K562 (cell line): ENCODE results near the gene OR14A16. TPM values are rescaled to one million over a fixed set of nuclear protein-coding genes. Genes with fewer than 3 reads are reported as not detected.

ENCODE experiments used
- ATAC-seq: fragments of 200-7000 bp; cut with Tn5 transposase; 3 replicates; pipeline ENCODE4 v1.9.1; 2020; ENCODE audit warnings: moderate library complexity
- BruUV-seq: library from RNA; stranded (reverse); fragments of 400-500 nt; replicated peaks from 2 replicates; lab custom pipeline; 2021; lab: Mats Ljungman, UMichigan
- CTCF ChIA-PET: fragments of 300-600 bp; formaldehyde crosslinking; extraction: SDS; loops from one replicate; lab custom pipeline; 2021; ENCODE audit warnings: low intra/inter-chr PET ratio; lab: Yijun Ruan, JAX
- POLR2A ChIA-PET: fragments of 300-600, 350-650 bp; sonication (Branson Sonifier 250); formaldehyde crosslinking; extraction: SDS; loops from one replicate; lab custom pipeline; 2021; ENCODE audit warnings: antibody characterized with exemption, inconsistent platforms; lab: Yijun Ruan, JAX
- DNase-seq, 4 experiments: peaks; one replicate each; pipeline versions ENCODE4 v3.0.0 to v3.0.0-alpha.2; 2011 to 2018; ENCODE audit warnings: low spot score in 3 of 4, mixed read lengths in 3 of 4; ENCODE audit errors: extremely low read depth in 1 of 4
- FAIRE-seq: peaks from 2 replicates; lab custom pipeline; 2011; peaks lifted over from hg19 to GRCh38; lab: Jason Lieb, UNC
- H2AFZ ChIP-seq: 2 replicates; pipeline ENCODE4 v1.6.0; 2011; ENCODE audit warnings: low read depth, low read length, control low read depth, inconsistent platforms
- H3K27ac ChIP-seq: fragments of 200-600 bp; 3 replicates; pipeline ENCODE4 v1.8.0; 2011; ENCODE audit warnings: low read depth, mild to moderate bottlenecking, control low read depth, inconsistent platforms, low read length, moderate library complexity, mixed read lengths; ENCODE audit errors: extremely low read depth
- H3K27me3 ChIP-seq, 2 experiments: fragments of 300-600 bp in 1 of 2; 2 replicates in 1 of 2; 3 replicates in 1 of 2; pipeline versions ENCODE4 v1.6.0 to v1.8.0; 2011; ENCODE audit warnings: inconsistent platforms in 2 of 2, low read length in 2 of 2, mild to moderate bottlenecking in 1 of 2, mixed read lengths in 1 of 2, moderate library complexity in 1 of 2; ENCODE audit not compliant: control insufficient read depth in 2 of 2, insufficient read depth in 2 of 2
- H3K36me3 ChIP-seq: fragments of 300-600 bp; 3 replicates; pipeline ENCODE4 v1.8.0; 2011; ENCODE audit warnings: mild to moderate bottlenecking, low read length, inconsistent platforms; ENCODE audit not compliant: control insufficient read depth, insufficient read depth
- H3K4me1 ChIP-seq, 2 experiments: fragments of 200-600 bp in 1 of 2; replicated peaks in 1 of 2; 2 replicates in 1 of 2; 3 replicates in 1 of 2; pipeline versions ENCODE4 v1.5.1 to v1.8.0; 2011; ENCODE audit warnings: inconsistent platforms in 2 of 2, low read length in 2 of 2, mild to moderate bottlenecking in 1 of 2, mixed read lengths in 1 of 2, moderate library complexity in 1 of 2; ENCODE audit not compliant: control insufficient read depth in 2 of 2, insufficient read depth in 2 of 2
- H3K4me2 ChIP-seq: 2 replicates; pipeline ENCODE4 v1.6.1; 2011; ENCODE audit warnings: low read length, control low read depth, inconsistent platforms, mixed read lengths; ENCODE audit not compliant: insufficient read depth
- H3K4me3 ChIP-seq: fragments of 200-600 bp; sonication (generic), shearing (Covaris generic); 2 replicates; pipeline ENCODE4 v1.5.1; 2016; ENCODE audit warnings: control low read depth, inconsistent platforms
- H3K79me2 ChIP-seq: fragments of 200-600 bp; 3 replicates; pipeline ENCODE4 v1.8.0; 2011; ENCODE audit warnings: low read length, inconsistent platforms; ENCODE audit not compliant: control insufficient read depth, insufficient read depth
- H3K9ac ChIP-seq, 2 experiments: 2 replicates each; pipeline versions ENCODE4 v1.6.0 to v1.6.1; 2011; ENCODE audit warnings: low read depth in 2 of 2, low read length in 2 of 2, control low read depth in 1 of 2, inconsistent platforms in 1 of 2, mild to moderate bottlenecking in 1 of 2, mixed read lengths in 1 of 2; ENCODE audit not compliant: insufficient read depth in 1 of 2
- H3K9me1 ChIP-seq: one replicate; pipeline ENCODE4 v1.6.0; 2011; ENCODE audit warnings: inconsistent platforms, mild to moderate bottlenecking, low read length, moderate library complexity; ENCODE audit not compliant: control insufficient read depth, insufficient read depth
- H3K9me3 ChIP-seq: replicated peaks from 2 replicates; pipeline ENCODE4 v1.5.1; 2011; ENCODE audit warnings: low read depth, low read length, inconsistent platforms; ENCODE audit not compliant: control insufficient read depth, insufficient read depth
- H4K20me1 ChIP-seq: replicated peaks from 2 replicates; pipeline ENCODE4 v1.6.1; 2011; ENCODE audit warnings: low read length, inconsistent platforms, mixed read lengths; ENCODE audit not compliant: control insufficient read depth, insufficient read depth
- AFF1 ChIP-seq, 2 experiments: fragments of 450-650 bp; IDR thresholded peaks; 2 replicates each; pipeline ENCODE4 v1.6.1; 2018; ENCODE audit warnings: mild to moderate bottlenecking in 2 of 2, low read depth in 1 of 2; ENCODE audit not compliant: partially characterized antibody in 2 of 2
- FOXK2 ChIP-seq, 2 experiments: fragments of 450-650 bp; IDR thresholded peaks in 1 of 2; conservative IDR thresholded peaks in 1 of 2; 2 replicates each; pipeline ENCODE4 v1.6.1; 2016; ENCODE audit warnings: low read depth in 2 of 2, mild to moderate bottlenecking in 1 of 2
- KAT7 ChIP-seq: sonication (generic); formaldehyde crosslinking; IDR thresholded peaks from 2 replicates; pipeline ENCODE4 v1.8.0; 2022; ENCODE audit warnings: missing genetic modification reagents, mild to moderate bottlenecking, borderline replicate concordance
- MEF2D ChIP-seq: conservative IDR thresholded peaks from 2 replicates; pipeline ENCODE4 v1.6.1; 2016; ENCODE audit warnings: low read depth, missing genetic modification characterization, missing compliant biosample characterization
- PHB ChIP-seq: fragments of 250-450 bp; sonication (Bioruptor Pico); IDR thresholded peaks from 2 replicates; pipeline ENCODE4 v1.5.0; 2021
- SMARCC2 ChIP-seq: fragments of 450-650 bp; IDR thresholded peaks from 2 replicates; pipeline ENCODE4 v1.6.1; 2017; ENCODE audit warnings: antibody characterized with exemption, moderate library complexity, mild to moderate bottlenecking, low read depth
- TEAD1 ChIP-seq, 2 experiments: fragments of 450-650 bp in 1 of 2; sonication (generic) in 1 of 2; formaldehyde crosslinking; IDR thresholded peaks; 2 replicates each; pipeline versions ENCODE4 v1.4.0 to v1.8.0; 2020 to 2022; ENCODE audit warnings: mild to moderate bottlenecking in 2 of 2, missing genetic modification reagents in 1 of 2
- ZNF318 ChIP-seq, 2 experiments: fragments of 450-650 bp; IDR thresholded peaks; 2 replicates each; pipeline ENCODE4 v1.6.1; 2016; ENCODE audit warnings: mild to moderate bottlenecking in 2 of 2, borderline replicate concordance in 1 of 2, low read depth in 1 of 2, moderate library complexity in 1 of 2
- ZNF830 ChIP-seq: fragments of 250-450 bp; sonication (Bioruptor Pico); IDR thresholded peaks from 2 replicates; pipeline ENCODE4 v1.5.0; 2021; ENCODE audit warnings: mild to moderate bottlenecking
- WGBS: fragments of 100-300 bp; shearing (Covaris generic); methylation state at CpG from one replicate; pipeline ENCODE4 v1.1.6; 2016; ENCODE audit warnings: low coverage, mixed read lengths; ENCODE audit not compliant: insufficient coverage; ENCODE audit errors: missing lambda C conversion rate; 5-methylcytosine and 5-hydroxymethylcytosine counted together
- in situ Hi-C: fragments of 300-500 bp; cut with MboI; formaldehyde crosslinking; loops from 4 replicates; pipeline ENCODE4 v1.15.0; 2018; ENCODE audit warnings: inconsistent platforms, mixed read lengths
- intact Hi-C: fragments of 100-400 bp; cut with micrococcal nuclease; formaldehyde crosslinking; loops from 2 replicates; pipeline ENCODE4 v1.14.2; 2022
- polyA plus RNA-seq, 8 experiments: library from polyadenylated mRNA; depleted of rRNA in 4 of 8; stranded (reverse) in 5 of 8; unstranded in 3 of 8; fragments of >200 nt; fragmentation: Nextera tagmentation in 2 of 8; fragmentation: Illumina TruSeq in 1 of 8; extraction: Ambion mirVana in 2 of 8; extraction: Trizol in 1 of 8; gene quantifications; 2 replicates each; pipeline versions ENCODE4 v1.2.1 to v1.2.3, GENCODE V29; 2011 to 2014; ENCODE audit warnings: inconsistent platforms in 1 of 8, missing spikeins in 1 of 8
- total RNA-seq, 7 experiments: library from RNA; depleted of rRNA in 6 of 7; stranded (reverse); fragments of >200 nt in 6 of 7; fragmentation: Illumina TruSeq in 2 of 7; extraction: Trizol in 2 of 7; gene quantifications; 2 replicates each; pipeline versions ENCODE4 v1.2.1 to v1.2.3, GENCODE V29; 2011 to 2021; ENCODE audit warnings: low replicate concordance in 1 of 7

OR14A16 gene
- total and polyA plus RNA-seq, 9 of the 15 experiments (the other 6 are each of a cell fraction or from before 2014, with no cell fraction given): not detected

DNA sequence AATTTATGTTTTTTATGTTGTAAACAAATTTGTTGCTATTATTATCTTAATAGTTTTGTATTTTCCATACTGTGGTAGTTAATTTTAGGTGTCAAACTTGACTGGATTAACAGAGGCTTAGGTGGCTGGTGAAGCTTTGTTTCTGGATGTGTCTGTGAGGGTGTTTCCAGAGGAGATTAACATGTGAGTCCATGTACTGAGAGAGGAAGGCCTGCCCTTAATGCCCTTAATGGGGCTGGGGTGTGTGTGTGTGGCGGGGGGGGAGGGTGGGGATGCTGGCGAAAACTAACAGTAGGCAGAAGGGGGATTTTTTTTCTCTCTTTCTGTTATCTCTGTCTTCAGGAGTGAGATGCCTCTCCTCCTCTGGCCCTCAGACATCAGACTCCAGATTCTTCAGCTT, 1.9 kb downstream of the OR14A16 start (continued):
- TF ChIP-seq SMARCC2 (no peak), ZNF830 (CRISPR knock-in tag) (no peak), AFF1 (IDR thresholded peaks at IDR 0.05; ENCODE audit: low read depth in 1 of 2, partially characterized antibody in 2 of 2) (no peak)
- TF ChIP-seq, all 486 proteins: peak for 0

GRCh38 chr1:247812637-247813036, 11.3 kb downstream of the OR14A16 start:
- FAIRE-seq (no peak), DNase-seq (no peak), ATAC-seq (no peak)
- H3K4me3 ChIP-seq: no peak overlapping the region
- no peaks in the 10 kb centered on the region for H3K79me2 ChIP-seq
- peaks cover 2% of the 10 kb centered on the region; the same call in 1 of the 2 replicates for H3K9me3 ChIP-seq
- no peaks in the 10 kb centered on the region for H3K9me1 ChIP-seq
- no peak overlapping the region for H2AFZ ChIP-seq
- no peak overlapping the region for H3K4me2 ChIP-seq
- no TSS peak for BruUV-seq
- no peaks in the 10 kb centered on the region for H4K20me1 ChIP-seq
- no peak overlapping the region for H3K9ac ChIP-seq
- no peak overlapping the region for H3K27ac ChIP-seq
- H3K36me3 ChIP-seq: no peaks in the 10 kb centered on the region
- H3K27me3 ChIP-seq: no peaks in the 10 kb centered on the region
- POLR2A ChIA-PET: no interaction called here
- in situ Hi-C loops (no loop called here), intact Hi-C loops (no loop called here)
- WGBS: 2% methylated on average over 2 of the region's 2 CpGs
- no peaks in the 10 kb centered on the region for H3K4me1 ChIP-seq
- CTCF ChIA-PET: no interaction called here
- TF ChIP-seq MEF2D (no peak), ZNF318 (IDR thresholded peaks at IDR 0.05; ENCODE audit: borderline replicate concordance in 1 of 2, low read depth in 1 of 2) (no peak), TEAD1 (CRISPR knock-in tag; IDR thresholded peaks at IDR 0.05) (no peak), PHB (CRISPR knock-in tag) (no peak), FOXK2 (conservative IDR thresholded peaks at IDR 0.05 in 1 of 2, IDR thresholded peaks at IDR 0.05 in 1 of 2; ENCODE audit: low read depth in 2 of 2) (no peak), KAT7 (no peak)
